IPS-NIHi7 (cell line): ENCODE measurements around the gene RILPL1.
"Not testable (repeated sequence)": the region's sequence is repeated elsewhere in the genome, so short reads cannot be mapped to it uniquely, and the experiment has no call there.

ENCODE experiments used
- DNase-seq: peaks from one replicate; pipeline ENCODE4 v3.0.0; 2012; ENCODE audit warnings: mixed read lengths; ENCODE audit errors: extremely low spot score

RILPL1 gene

DNA sequence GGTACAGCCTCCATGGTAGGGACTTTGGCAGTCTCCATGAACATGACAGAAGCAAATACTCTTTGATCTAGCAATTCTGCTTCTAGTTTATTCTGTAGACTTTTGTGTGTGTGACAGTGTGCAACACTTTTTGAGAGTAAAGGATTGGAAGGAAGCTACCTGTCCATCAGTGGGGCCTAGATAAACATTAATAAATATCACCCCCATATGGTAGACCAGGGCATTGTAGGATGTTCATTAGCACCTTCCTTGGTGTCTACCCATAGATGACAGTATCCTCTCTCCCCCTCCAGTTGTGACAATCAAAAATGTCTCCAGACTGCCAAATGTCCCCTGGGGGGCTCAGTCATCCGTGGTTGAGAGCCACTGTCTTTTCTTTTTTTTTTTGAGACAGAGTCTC lies 64.7 kb downstream of the RILPL1 start:
- DNase-seq = no peak

- no peak for DNase-seq
Observed at GRCh38 chr12:123465084-123465483, 68.4 kb downstream of the RILPL1 start.

DNA sequence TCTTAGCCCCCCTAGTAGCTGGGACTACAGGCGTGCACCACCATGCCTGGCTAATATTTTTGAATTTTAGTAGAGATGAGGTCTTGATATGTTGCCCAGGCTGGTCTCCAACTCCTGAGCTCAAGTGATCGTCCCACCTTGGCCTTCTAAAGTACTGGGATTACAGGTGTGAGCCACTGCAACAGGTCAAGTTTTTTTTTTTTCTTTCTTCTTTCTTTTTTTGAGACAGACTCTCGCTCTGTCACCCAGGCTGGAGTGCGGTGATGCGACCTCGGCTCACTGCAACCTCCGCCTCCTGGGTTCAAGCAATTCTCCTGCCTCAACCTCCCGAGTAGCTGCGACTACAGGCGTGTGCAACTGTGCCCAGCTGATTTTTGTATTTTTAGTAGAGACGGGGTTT lies 70.3 kb downstream of the RILPL1 start:
- DNase-seq = not testable (repeated sequence)

- DNase-seq = peak; percentile 67
Observed at GRCh38 chr12:123457980-123458779, 75.3 kb downstream of the RILPL1 start, which contains the start of gene SNRNP35. Gene SNRNP35 (plus strand): TSS chr12:123458139. CDS start chr12:123465541, 7,402 bp downstream.

- DNase-seq = no peak
Observed at GRCh38 chr12:123453165-123453564, 80.4 kb downstream of the RILPL1 start.

- not testable (repeated sequence) for DNase-seq
Observed at GRCh38 chr12:123452276-123452550, 81.3 kb downstream of the RILPL1 start.

GRCh38 chr12:123450636-123451035 lies 82.9 kb downstream of the RILPL1 start:
- DNase-seq = no peak

GRCh38 chr12:123449856-123450255 lies 83.7 kb downstream of the RILPL1 start:
- no peak for DNase-seq

GRCh38 chr12:123449249-123449733 lies 84.2 kb downstream of the RILPL1 start:
- DNase-seq = no peak

DNA sequence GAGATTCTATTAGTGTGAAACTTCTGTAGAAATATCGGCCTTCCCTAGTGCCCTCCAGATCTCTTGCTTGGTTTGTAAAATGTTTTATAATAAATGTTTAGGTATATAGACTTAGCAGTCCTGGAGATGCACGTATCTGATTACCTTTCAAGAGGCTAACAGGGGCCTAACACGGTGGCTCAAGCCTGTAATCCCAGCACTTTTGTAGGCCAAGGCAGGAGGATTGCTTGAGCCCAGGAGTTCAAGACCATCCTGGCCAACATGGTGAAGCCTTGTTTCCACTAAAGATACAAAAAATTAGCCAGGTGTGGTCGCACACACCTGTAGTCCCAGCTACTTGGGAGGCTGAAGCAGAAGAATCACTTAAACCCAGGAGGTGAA lies 87.2 kb downstream of the RILPL1 start:
- no peak for DNase-seq

- no peak for DNase-seq
Observed at GRCh38 chr12:123445388-123446332, 87.9 kb downstream of the RILPL1 start.

GRCh38 chr12:123444092-123445026 lies 89.2 kb downstream of the RILPL1 start:
- no peak for DNase-seq

DNA sequence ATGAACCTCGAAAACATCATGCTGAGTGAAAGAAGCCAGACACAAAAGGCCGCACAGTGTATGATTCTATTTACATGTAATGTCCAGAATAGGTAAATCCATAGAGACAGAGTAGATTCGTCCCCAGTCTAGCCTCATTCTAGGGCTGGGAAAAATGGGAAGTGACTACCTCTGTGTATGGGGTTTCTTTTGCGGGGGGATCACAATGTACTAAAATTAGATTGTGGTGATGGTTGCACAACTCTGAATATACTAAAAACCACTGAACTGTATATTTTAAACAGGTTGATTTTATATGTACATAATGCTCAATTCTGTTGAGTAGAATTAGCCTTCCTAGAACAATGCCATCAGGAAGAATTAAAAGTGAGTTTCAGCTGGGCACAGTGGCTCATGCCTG lies 90.7 kb downstream of the RILPL1 start:
- no peak for DNase-seq

DNA sequence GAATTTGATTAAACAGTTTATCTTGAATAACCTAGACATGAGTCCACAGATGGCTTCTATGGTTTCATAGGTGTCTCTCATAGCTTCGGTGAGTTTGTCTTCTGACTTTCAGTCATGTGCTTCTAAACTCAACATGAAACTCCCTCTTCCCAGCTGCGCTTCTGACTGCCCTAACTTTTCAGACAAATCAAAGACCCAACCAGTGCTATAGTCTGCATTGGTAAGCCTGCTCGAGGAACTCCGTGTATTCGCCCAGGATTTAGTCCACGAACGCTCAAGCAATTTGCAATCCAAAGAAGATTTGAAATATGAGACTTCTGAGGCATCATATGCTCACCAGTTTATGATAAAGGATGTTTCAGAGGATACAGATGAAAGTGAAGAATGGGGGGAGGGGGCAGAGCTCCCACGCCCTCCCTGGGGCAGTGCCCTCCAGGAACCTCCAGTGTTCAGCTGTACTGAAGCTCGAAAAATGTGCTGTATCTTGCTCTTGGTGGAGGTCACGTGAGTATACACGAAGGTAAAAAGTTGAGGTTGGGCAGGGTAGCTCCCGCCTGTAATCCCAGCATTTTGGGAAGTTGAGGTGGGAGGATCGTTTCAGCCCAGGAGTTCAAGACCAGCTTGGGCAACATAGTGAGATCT lies 91.9 kb downstream of the RILPL1 start:
- DNase-seq = no peak

DNA sequence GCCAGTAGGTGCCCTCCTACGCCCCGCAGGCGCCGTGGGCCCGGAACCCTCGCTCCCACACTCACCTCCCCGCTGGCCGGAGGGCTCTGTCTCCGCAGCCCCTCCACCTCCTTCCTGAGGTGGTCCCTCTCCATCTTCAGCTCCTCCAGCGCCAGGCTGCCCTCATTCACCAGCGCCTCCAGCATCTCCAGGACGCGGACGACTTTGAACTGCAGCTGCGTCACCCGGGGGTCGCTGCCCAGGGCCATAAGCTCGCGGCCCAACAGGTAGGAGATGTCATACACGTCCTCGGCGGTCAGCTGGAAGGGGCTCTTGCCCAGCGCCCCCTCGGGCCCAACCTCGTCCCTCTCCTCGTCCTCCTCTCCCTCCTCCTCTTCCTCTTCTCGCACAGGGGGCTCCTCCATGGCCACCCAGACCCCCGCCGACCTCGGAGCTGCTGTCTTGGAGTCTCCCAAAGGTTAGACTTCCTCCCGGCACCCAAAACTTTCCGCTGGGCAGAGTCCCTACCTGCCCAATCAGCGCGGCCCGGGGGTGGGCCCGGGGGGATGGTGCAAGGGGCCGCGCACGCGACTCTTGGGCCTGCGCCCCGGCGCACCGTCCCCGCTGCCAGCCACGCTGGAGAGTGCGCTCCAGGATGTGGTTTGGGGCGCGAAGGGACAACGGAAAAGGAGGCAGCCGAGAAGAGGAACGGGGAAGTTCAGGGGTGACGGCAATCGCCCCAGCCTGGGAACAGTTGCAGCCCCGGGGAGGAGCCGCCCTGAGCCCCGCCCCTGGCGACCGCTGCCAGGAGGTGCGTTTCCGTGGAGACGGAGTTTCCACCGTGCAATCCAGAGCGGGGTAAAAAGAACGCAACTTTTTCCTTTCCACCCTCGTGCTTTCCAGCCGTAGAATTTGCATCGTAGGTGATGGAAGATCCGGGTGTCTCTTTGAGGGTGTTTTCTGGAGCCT lies 97.2 kb downstream of the RILPL1 start, which contains the start of gene RILPL2:
TSS of gene RILPL2 (minus strand) at position 668 of the 948 bp plus-strand sequence. CDS start at position 404, 264 bp downstream.
- DNase-seq = peak; percentile 80

DNA sequence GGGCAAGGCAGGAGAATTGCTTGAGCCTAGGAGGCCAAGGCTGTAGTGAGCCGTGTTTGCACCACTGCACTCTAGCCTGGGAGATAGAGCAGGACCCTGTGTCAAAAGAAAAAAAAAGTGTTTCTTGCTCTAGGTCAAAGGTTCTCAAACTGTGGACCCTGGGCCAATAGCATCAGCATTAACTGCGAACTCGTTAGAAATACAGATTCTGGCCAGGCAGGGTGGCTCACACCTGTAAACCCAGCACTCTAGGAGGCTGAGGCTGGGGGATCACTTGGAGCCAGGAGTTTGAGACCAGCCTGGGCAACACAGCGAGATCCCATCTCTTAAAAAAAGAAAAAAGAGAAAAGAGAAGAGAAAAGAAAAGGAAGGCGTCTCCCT lies 97.9 kb downstream of the RILPL1 start:
- DNase-seq = no peak

DNA sequence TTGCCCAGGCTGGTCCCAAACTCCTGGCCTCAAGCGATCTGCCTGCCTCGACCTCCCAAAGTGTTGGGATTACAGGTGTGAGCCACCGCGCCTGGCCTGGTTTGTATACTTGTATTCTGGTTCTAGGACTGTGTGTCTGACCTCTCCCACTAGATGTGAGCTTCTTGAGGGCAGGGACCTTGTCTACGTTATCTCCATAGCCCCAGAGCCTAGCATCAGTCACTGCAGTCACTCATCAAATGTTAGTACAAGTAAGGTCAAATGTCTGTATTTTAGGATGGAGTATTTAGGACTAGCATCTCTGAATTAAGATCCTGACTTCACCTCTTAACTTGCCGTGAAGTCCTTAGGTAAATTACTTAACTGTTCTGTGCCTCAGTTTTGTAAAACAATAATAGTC lies 99.9 kb downstream of the RILPL1 start:
- DNase-seq = no peak

- DNase-seq = not testable (repeated sequence)
Observed at GRCh38 chr12:123431951-123432817, 101.3 kb downstream of the RILPL1 start.

DNA sequence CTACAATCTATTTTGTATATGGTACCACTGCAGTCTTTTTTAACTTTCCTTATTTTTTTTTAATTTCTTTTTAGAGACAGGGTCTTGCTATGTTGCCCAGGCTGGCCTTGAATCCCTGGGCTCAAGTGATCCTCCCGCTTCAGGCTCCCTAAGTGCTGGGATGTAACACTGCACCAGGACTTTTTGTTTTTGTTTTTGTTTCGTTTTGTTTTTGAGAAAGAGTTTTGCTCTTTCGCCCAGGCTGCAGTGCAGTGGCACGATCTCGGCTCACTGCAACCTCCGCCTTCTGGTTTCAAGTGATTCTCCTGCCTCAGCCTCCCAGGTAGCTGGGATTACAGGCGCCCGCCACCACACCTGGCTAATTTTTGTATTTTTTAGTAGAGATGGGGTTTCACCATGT lies 104.4 kb downstream of the RILPL1 start:
- not testable (repeated sequence) for DNase-seq
